GM19455 (cell line): ENCODE measurements around the gene ABCD3.
"Not testable (repeated sequence)": the region's sequence is repeated elsewhere in the genome, so short reads cannot be mapped to it uniquely, and the experiment has no call there.

ENCODE experiments used
- ATAC-seq: cut with Tn5 transposase; IDR thresholded peaks from one replicate; pipeline ENCODE4 v1.9.1; 2021; ENCODE audit not compliant: unreplicated experiment

The ABCD3 gene

GRCh38 chr1:94544706-94545490 lies 126.7 kb downstream of the ABCD3 start:
- ATAC-seq = no peak

DNA sequence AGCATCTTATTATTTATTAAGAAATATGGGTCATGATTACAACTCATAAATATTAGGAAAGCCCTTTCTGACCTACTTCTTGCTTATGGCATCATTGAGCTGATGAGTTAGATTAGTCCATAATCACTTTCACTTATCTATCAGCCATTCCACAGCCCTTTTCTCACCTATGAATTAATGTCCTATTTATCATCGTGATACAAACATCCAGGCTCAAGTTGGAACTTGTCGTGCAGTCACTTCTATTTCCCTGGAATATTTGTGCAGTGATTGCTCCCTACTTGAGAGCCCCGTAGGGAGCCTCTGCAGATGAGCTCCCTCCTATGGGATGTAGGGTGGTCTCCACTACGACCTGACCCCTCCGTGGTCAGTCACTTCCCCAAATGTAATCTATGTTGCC lies 131.5 kb downstream of the ABCD3 start:
- ATAC-seq = no peak

DNA sequence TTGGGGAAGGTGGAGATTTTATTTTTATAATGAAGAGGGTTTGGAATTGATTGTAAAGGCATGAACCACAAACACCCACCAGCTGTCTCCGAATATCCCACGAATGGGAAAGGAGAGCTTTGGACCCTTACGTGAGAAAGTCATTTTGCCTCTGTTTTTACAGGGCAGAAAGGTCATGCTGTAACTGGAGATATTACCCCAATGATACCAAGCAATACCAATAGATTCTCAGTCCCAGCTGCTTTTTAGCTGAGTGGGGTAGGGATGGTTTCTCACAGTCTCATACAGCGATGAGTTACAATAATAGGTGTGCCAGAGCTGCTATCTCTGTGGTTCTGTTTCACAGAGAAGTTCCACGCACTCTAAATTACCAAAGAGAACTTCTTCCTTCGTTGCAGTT lies 132.2 kb downstream of the ABCD3 start:
- no peak for ATAC-seq

- no peak for ATAC-seq
Observed at GRCh38 chr1:94550800-94551241, 132.6 kb downstream of the ABCD3 start.

DNA sequence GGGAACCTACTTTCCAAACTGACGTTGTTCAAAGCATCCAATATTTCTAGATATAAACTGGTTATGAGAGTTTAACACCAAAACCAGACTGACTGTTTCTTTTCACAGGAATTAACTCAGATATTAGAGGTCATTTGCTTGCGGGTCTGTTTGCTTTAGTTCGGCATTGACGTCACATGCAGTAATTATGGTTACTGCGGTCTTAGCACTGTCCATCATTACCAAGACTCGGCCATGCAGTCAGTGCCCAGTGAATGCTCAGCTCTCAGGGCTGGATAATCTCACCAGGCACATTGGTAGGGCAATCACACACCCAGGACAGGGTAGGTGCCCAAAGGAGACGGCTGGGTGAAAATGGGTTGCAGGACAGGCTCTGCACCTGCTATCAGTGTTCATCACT lies 133.3 kb downstream of the ABCD3 start:
- ATAC-seq = no peak

DNA sequence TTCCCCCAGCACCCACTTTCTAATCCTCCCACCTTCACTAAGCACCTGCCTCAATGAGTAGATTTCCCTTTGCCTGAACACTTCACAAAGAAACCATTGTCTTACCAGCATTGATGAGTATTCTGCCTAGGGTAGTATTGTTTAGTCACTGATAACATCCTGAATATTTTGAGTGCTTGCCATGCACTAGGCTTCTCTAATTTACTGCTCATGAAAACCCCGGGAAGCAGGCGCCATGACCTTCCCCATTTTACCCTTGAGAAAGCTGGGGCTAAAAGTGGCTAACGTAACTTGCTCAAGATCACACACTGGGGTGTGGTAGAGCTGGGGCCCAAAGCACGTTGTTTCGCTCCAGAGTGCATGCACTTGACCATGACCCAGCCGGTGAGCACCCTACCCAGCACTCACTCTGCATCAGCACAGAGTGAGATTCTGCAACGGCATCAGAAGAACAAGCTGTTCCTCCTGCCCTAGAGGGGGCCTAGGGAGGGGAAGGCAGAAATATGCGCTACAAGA lies 133.9 kb downstream of the ABCD3 start:
- no peak for ATAC-seq

DNA sequence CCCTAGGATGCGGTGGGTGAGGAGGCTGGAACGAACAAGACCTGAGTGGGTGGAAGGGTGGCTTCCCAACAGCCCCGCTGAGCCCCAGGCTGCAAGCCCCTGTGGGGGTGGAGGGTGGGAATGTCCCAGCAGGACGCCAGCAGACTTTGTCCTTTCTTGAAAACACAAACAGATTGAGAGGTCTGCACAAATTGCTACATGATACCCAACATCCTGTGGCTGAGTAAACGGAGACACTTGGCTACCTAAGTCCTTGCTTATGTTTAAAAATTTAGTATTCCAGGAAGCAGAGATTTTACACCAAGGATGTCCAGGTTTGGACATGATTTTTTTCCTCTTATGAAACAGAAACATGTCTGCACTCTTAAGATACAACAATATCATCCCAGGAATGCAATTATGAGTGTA lies 135.1 kb downstream of the ABCD3 start:
- no peak for ATAC-seq

- no peak for ATAC-seq
Observed at GRCh38 chr1:94553931-94554330, 135.7 kb downstream of the ABCD3 start.

GRCh38 chr1:94554580-94554979 lies 136.4 kb downstream of the ABCD3 start:
- no peak for ATAC-seq

DNA sequence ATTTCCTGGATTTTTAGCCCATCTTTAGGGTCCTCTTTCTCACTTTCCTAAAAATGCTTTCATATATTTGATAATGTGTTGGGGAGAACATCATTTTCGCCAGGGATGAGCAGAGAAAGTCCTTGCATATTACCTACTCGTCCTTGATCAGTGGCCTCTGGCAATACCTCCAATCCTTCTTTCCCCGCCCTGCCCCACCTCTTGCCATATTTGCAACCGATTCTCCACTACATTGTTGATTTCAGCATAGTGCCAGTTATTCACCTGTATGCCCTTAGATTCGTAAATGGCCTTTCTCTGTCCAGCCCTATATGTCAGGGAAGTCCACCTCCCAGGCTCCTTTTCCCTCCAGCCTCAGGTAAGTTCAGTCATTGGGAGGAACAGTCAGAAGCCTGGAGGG lies 136.9 kb downstream of the ABCD3 start:
- no peak for ATAC-seq

- no peak for ATAC-seq
Observed at GRCh38 chr1:94559921-94560320, 141.7 kb downstream of the ABCD3 start.

DNA sequence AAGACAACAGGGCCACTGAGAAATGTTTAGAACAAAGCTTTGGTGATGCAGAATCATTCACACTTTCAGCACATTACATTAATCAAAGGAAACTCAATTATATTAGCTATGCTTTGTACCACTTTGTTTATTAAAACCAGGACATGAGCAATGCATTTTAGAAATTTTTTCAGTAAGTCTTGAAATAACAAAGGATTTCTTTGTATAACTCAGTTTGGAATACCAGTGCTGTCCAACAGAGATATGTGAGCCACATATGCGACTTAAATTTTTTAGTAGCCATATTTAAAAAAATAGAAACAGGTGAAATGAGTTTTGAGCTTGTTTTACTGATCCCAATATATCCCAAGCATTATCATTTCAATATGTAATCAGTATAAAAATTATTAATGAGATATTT lies 142.1 kb downstream of the ABCD3 start:
- no peak for ATAC-seq

DNA sequence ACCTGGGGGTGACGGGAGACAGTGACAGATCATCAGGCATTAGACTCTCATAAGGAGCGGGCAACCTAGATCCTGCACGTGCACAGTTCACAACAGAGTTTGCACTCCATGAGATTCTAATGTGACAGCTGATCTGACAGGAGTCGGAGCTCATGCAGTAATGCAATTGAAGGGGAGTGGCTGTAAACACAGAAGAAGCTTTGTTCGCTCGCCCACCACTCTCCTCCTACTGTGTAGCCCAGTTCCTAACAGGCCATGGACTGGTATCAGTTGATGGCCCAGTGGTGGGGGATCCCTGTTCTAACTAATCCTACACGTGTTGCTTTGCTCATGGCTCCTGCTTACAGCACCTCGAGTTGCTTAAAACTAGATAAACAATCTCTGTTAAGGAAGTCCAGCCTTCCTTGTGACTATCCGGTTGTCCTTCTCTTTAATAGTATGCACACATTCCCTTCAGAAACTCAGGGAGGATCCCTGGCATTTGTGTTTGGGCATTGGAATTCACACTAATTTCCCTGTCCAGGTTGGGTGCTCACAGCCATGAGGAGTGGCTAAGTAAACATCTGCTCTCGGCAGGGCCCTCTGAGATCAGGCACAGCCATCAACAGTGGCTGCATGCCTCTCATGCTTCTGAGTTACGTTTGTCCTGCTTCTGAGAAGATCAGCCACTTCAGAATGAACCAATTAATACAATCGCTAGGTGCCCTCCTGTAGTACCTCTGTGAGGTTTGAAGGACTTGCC lies 144.5 kb downstream of the ABCD3 start:
- ATAC-seq = no peak

DNA sequence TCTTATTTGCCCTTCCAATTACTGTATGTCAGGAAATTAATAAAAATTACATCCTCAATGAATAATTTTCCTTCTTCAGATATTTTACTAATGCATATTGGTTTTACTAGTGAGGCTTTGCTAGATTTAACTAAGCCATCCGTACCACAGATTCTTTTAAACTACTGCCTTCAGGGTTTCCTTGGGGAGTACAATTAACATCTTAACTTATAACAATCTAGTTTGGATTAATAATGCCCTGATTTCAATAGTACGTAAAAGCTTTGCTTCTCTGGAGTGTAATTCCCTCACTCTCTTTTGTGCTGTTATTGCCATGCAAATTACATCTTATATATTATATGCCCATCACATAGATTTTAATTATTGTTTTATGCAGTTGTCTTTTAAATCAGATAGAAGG lies 147.7 kb downstream of the ABCD3 start:
- ATAC-seq = no peak

DNA sequence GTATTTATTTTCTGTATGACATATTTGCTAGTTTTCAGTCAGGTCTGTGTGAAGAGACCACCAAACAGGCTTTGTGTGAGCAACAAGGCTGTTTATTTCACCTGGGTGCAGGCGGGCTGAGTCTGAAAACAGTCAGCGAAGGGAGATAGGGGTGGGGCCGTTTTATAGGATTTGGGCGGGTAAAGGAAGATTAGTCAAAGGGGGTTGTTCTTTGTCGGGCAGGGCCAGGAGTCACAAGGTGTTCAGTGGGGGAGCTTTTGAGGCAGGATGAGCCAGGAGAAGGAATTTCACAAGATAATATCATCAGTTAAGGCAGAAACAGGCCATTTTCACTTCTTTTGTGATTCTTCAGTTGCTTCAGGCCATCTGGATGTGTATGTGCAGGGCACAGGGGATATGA lies 148.2 kb downstream of the ABCD3 start:
- not testable (repeated sequence) for ATAC-seq

GRCh38 chr1:94567975-94568607 lies 149.9 kb downstream of the ABCD3 start:
- ATAC-seq = not testable (repeated sequence)
